GM03348 (cell line): ENCODE data around the gene DENND6A.
"Not testable (repeated sequence)": the region's sequence is repeated elsewhere in the genome, so short reads cannot be mapped to it uniquely, and the experiment has no call there.

ENCODE experiments used
- DNase-seq: peaks from one replicate; pipeline ENCODE4 v3.0.0; 2012; ENCODE audit warnings: low spot score

The DENND6A gene

GRCh38 chr3:57692396-57693147, at the start of gene DENND6A:
TSS of gene DENND6A (minus strand) at chr3:57693077. CDS start at chr3:57693018, 59 bp downstream.
- peak; percentile 99 for DNase-seq

- DNase-seq = no peak
Observed at GRCh38 chr3:57740027-57740426, 47.1 kb upstream of the DENND6A start.

GRCh38 chr3:57738391-57738790, 45.5 kb upstream of the DENND6A start:
- no peak for DNase-seq

- DNase-seq = no peak
Observed at GRCh38 chr3:57737840-57738239, 45.0 kb upstream of the DENND6A start.

- DNase-seq = no peak
Observed at GRCh38 chr3:57735405-57735804, 42.5 kb upstream of the DENND6A start.

- peak; percentile 27 for DNase-seq
Observed at GRCh38 chr3:57733790-57734189, 40.9 kb upstream of the DENND6A start.

- DNase-seq = peak; percentile 42
Observed at GRCh38 chr3:57731311-57731710, 38.4 kb upstream of the DENND6A start.

- no peak for DNase-seq
Observed at GRCh38 chr3:57730682-57731081, 37.8 kb upstream of the DENND6A start.

- DNase-seq = peak; percentile 58
Observed at GRCh38 chr3:57729334-57730045, 36.6 kb upstream of the DENND6A start.

GRCh38 chr3:57727106-57727505, 34.2 kb upstream of the DENND6A start:
- DNase-seq = no peak

- no peak for DNase-seq
Observed at GRCh38 chr3:57726397-57726796, 33.5 kb upstream of the DENND6A start.

GRCh38 chr3:57718118-57718517, 25.2 kb upstream of the DENND6A start:
- no peak for DNase-seq

GRCh38 chr3:57717205-57717868, 24.5 kb upstream of the DENND6A start:
- no peak for DNase-seq

GRCh38 chr3:57715686-57716085, 22.8 kb upstream of the DENND6A start:
- no peak for DNase-seq

- DNase-seq = no peak
Observed at GRCh38 chr3:57709559-57709958, 16.7 kb upstream of the DENND6A start.

GRCh38 chr3:57709031-57709430, 16.2 kb upstream of the DENND6A start:
- peak; percentile 22 for DNase-seq

GRCh38 chr3:57706462-57706861, 13.6 kb upstream of the DENND6A start:
- DNase-seq = peak; percentile 47

- not testable (repeated sequence) for DNase-seq
Observed at GRCh38 chr3:57705351-57705750, 12.5 kb upstream of the DENND6A start.

- DNase-seq = no peak
Observed at GRCh38 chr3:57701781-57702180, 8.9 kb upstream of the DENND6A start.

GRCh38 chr3:57700737-57701136, 7.9 kb upstream of the DENND6A start:
- DNase-seq = no peak

- no peak for DNase-seq
Observed at GRCh38 chr3:57699591-57699990, 6.7 kb upstream of the DENND6A start.

- DNase-seq = peak; percentile 41
Observed at GRCh38 chr3:57696801-57697321, 4.0 kb upstream of the DENND6A start.

- DNase-seq = no peak
Observed at GRCh38 chr3:57694146-57694545, 1.3 kb upstream of the DENND6A start.
